LNCaP clone FGC (cell line): ENCODE results near the gene ZNHIT3.
"Not testable (repeated sequence)": the region's sequence is repeated elsewhere in the genome, so short reads cannot be mapped to it uniquely, and the experiment has no call there.

Experiments
- DNase-seq: peaks from one replicate; pipeline ENCODE4 v3.0.0-alpha.2; 2011; ENCODE audit warnings: low read depth
- H3K4me3 ChIP-seq: 2 replicates; pipeline ENCODE4 v1.5.1; 2011; ENCODE audit warnings: mild to moderate bottlenecking, low read depth, low read length, control low read depth
- CTCF ChIP-seq: IDR thresholded peaks from 2 replicates; pipeline ENCODE4 v1.5.1; 2012; ENCODE audit warnings: mild to moderate bottlenecking; ENCODE audit not compliant: control insufficient read depth, insufficient read depth; ENCODE audit errors: extremely low read depth

The ZNHIT3 gene

GRCh38 chr17:36470499-36470898, 16.0 kb upstream of the ZNHIT3 start:
- TF ChIP-seq CTCF, result no peak
- no peak overlapping the region for H3K4me3 ChIP-seq

GRCh38 chr17:36474571-36474970, 11.9 kb upstream of the ZNHIT3 start:
- H3K4me3 ChIP-seq, result no peak overlapping the region
- no peak for DNase-seq
- TF ChIP-seq CTCF, result no peak

More at GRCh38 chr17:36470499-36470898, 16.0 kb upstream of the ZNHIT3 start:
- no peak for DNase-seq

- no peak for TF ChIP-seq CTCF
- no peak overlapping the region for H3K4me3 ChIP-seq
- DNase-seq, result no peak
These were observed 11.0 kb upstream of the ZNHIT3 start for GRCh38 chr17:36475346-36475970.

- H3K4me3 ChIP-seq, result no peak overlapping the region
- DNase-seq, result no peak
- no peak for TF ChIP-seq CTCF
These were observed 4.7 kb upstream of the ZNHIT3 start for GRCh38 chr17:36481829-36482228.

- TF ChIP-seq CTCF, result peak; percentile 99
- DNase-seq, result peak; percentile 39
- H3K4me3 ChIP-seq, result no peak overlapping the region
These were observed 3.6 kb upstream of the ZNHIT3 start for GRCh38 chr17:36482611-36483504.

GRCh38 chr17:36484021-36484420, 2.5 kb upstream of the ZNHIT3 start:
- DNase-seq, result not testable (repeated sequence)

GRCh38 chr17:36485027-36485426, 1.5 kb upstream of the ZNHIT3 start:
- no peak for DNase-seq
- no peak overlapping the region for H3K4me3 ChIP-seq

More at GRCh38 chr17:36484021-36484420, 2.5 kb upstream of the ZNHIT3 start:
- H3K4me3 ChIP-seq, result not testable (repeated sequence)

More at GRCh38 chr17:36485027-36485426, 1.5 kb upstream of the ZNHIT3 start:
- TF ChIP-seq CTCF, result no peak
